Retina (tissue), 1 donor: ENCODE data around the gene ARHGEF39.

Experiments
- DNase-seq: peaks from one replicate; pipeline ENCODE4 v3.0.0-alpha.2; 2016

Gene ARHGEF39

GRCh38 chr9:35690614-35691333 lies 25.8 kb upstream of the ARHGEF39 start:
- DNase-seq = peak; percentile 44

GRCh38 chr9:35690294-35690613 lies 25.3 kb upstream of the ARHGEF39 start:
- DNase-seq = peak; percentile 57

GRCh38 chr9:35689542-35690293 lies 24.7 kb upstream of the ARHGEF39 start, which contains the start of gene TPM2:
TPM2 (minus strand) TSS chr9:35689925; CDS start chr9:35689817, 108 bp downstream.
- peak; percentile 67 for DNase-seq

- DNase-seq = no peak
These were observed 23.9 kb upstream of the ARHGEF39 start for GRCh38 chr9:35688558-35689541.

GRCh38 chr9:35687972-35688557 lies 23.1 kb upstream of the ARHGEF39 start:
- no peak for DNase-seq

- no peak for DNase-seq
These were observed 22.3 kb upstream of the ARHGEF39 start for GRCh38 chr9:35687306-35687705.

GRCh38 chr9:35686222-35687203 lies 21.5 kb upstream of the ARHGEF39 start:
- no peak for DNase-seq

GRCh38 chr9:35685506-35685905 lies 20.5 kb upstream of the ARHGEF39 start:
- DNase-seq = no peak

- DNase-seq = no peak
These were observed 19.9 kb upstream of the ARHGEF39 start for GRCh38 chr9:35684921-35685320.

GRCh38 chr9:35683323-35683722 lies 18.3 kb upstream of the ARHGEF39 start:
- DNase-seq = no peak

GRCh38 chr9:35682520-35683315 lies 17.7 kb upstream of the ARHGEF39 start:
- DNase-seq = no peak

- DNase-seq = no peak
These were observed 17.1 kb upstream of the ARHGEF39 start for GRCh38 chr9:35682051-35682450.

- no peak for DNase-seq
These were observed 16.5 kb upstream of the ARHGEF39 start for GRCh38 chr9:35681341-35682002.

- DNase-seq = no peak
These were observed 15.5 kb upstream of the ARHGEF39 start for GRCh38 chr9:35680331-35681105.

GRCh38 chr9:35679766-35680330 lies 14.9 kb upstream of the ARHGEF39 start:
- no peak for DNase-seq

GRCh38 chr9:35679091-35679490 lies 14.1 kb upstream of the ARHGEF39 start:
- DNase-seq = no peak

GRCh38 chr9:35675732-35676392 lies 10.9 kb upstream of the ARHGEF39 start:
- DNase-seq = peak; percentile 85

GRCh38 chr9:35675204-35675603 lies 10.2 kb upstream of the ARHGEF39 start:
- no peak for DNase-seq
